HG02623 (cell line): Measurements from ENCODE around the gene SLC38A9.

Experiments
- ATAC-seq: cut with Tn5 transposase; IDR thresholded peaks from one replicate; pipeline ENCODE4 v1.9.1; 2021; ENCODE audit warnings: moderate library complexity; ENCODE audit not compliant: unreplicated experiment

SLC38A9 gene

DNA sequence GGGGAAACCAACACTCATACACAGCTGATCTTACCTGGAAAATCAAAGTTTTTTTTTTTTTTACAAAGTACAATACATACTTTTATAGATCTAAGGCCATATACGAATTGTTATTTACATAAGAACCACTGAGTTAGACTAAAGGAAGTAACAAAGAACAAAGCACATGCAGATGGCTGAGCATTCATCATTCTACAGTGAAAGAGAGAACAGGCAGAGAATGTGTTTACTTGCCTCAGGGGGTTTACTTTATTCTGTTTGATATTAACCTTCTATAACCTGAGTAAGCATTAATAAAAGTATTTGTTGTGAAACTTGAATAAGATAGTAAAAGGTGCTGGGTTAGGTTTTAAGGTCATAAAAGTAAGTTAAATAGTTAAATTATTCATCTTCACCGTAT lies 54.7 kb downstream of the SLC38A9 start:
- no peak for ATAC-seq

GRCh38 chr5:55650386-55650785 lies 61.7 kb downstream of the SLC38A9 start:
- ATAC-seq: no peak

DNA sequence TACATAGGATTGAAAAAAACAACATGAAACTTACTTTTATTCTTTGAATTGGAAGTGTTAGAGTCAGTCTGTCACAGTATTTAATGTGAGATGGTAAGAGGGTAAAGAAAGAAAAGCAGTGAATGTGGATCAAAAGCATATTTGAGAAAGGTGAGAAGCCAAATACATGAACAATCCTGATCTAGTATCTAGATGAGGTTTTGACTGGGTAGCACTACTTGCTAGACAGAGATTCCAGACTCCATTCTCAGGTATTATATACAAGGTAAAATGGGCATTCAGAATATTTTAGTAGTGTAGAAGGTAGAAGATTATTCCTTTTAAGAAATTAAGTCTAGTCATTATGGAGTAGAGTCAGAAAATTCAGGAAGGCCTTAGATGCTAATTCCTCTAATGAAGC lies 62.2 kb downstream of the SLC38A9 start:
- ATAC-seq: no peak

GRCh38 chr5:55645304-55645703 lies 66.8 kb downstream of the SLC38A9 start:
- ATAC-seq: no peak

GRCh38 chr5:55638455-55638854 lies 73.7 kb downstream of the SLC38A9 start:
- ATAC-seq: no peak

- ATAC-seq: no peak
Observed at GRCh38 chr5:55638051-55638450, 74.1 kb downstream of the SLC38A9 start.

GRCh38 chr5:55636683-55637082 lies 75.4 kb downstream of the SLC38A9 start:
- no peak for ATAC-seq

DNA sequence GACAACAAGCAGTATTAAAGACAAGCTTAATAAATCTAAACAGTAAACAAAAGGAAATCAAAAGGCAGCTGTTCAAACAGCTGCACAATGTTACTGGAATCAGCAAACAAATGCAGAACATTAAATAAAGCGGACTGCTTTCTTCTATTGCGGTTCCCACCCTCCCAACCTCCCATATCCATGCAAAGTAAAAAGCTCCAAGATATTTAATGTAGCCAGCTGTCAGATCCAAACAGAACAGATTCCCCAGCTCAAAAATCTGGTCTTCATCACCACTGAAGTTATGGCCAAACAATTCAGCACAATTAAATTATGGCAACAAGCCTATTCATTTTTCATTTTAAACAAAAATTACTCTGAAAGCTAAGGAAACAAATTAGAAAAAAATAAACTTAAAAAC lies 75.9 kb downstream of the SLC38A9 start:
- ATAC-seq: no peak

DNA sequence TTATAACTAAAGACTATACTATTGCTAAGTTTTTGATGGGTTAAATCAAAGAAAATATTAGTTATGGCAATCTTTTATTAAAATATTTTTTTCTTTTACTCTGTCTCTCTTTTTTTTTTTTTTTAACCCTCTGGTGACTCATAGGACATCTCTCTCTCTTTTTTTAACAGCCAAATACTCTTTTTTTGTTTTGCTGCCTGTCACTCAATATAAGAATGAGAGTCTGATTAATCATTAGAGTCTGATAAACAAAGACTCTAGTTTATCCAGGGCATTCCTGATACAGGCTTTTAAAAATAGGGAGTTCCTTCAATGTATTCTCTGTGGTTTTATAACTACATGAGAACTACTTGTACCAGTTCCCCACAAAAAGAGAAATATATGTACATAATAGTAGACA lies 77.3 kb downstream of the SLC38A9 start:
- no peak for ATAC-seq

- no peak for ATAC-seq
Observed at GRCh38 chr5:55634209-55634805, 77.8 kb downstream of the SLC38A9 start.

GRCh38 chr5:55633574-55634208 lies 78.4 kb downstream of the SLC38A9 start:
- ATAC-seq: no peak

- no peak for ATAC-seq
Observed at GRCh38 chr5:55629815-55630214, 82.3 kb downstream of the SLC38A9 start.

GRCh38 chr5:55626790-55627189 lies 85.3 kb downstream of the SLC38A9 start:
- ATAC-seq: no peak

DNA sequence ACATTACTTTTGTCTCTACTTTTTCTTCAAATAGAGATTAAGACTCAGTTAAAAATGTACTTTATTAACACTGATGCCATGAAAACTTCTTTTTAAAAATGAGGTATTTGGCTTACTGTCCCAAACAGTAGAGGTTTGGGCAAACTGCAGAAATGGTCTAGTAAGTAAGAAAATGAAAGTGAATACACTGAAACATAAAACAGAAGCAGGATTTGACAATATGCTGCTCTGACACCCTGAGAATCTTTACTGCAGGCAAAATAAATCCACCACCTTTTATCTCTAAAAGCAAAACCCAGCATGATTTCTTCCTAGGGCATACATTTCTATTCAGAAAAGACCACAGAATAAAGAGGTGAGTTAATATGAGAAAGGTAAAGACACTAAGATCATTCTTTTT lies 86.2 kb downstream of the SLC38A9 start:
- no peak for ATAC-seq

GRCh38 chr5:55625589-55625909 lies 86.6 kb downstream of the SLC38A9 start:
- ATAC-seq: no peak

DNA sequence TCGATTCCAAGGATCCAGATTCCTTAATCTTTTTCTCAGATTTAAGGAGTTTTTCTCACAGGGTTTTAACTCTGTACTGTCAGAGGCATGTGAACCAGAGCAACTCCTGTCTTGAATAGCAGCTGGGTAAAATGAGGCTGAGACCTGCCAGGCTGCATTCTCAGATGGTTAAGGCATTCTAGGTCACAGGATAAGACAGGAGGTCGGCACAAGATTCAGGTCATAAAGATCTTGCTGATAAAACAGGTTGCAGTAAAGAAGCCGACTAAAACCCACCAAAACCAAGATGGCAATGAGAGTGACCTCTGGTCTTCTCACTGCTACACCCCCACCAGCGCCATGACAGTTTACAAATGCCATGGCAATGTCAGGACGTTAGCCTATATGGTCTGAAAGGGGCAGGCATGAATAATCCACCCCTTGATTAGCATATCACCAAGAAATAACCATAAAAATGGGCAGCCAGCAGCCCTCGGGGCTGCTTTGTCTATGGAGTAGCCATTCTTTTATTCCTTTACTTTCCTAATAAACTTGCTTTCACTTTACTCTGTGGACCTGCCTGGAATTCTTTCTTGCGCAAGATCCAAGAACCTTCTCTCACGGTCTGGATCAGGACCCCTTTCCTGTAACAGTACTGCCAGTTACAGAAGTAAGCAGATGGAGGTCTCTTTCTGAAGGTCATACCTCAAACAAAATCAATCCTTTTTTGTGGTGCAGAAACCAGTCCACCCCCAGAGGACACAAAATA lies 87.1 kb downstream of the SLC38A9 start:
- no peak for ATAC-seq

GRCh38 chr5:55623789-55624188 lies 88.3 kb downstream of the SLC38A9 start:
- no peak for ATAC-seq

DNA sequence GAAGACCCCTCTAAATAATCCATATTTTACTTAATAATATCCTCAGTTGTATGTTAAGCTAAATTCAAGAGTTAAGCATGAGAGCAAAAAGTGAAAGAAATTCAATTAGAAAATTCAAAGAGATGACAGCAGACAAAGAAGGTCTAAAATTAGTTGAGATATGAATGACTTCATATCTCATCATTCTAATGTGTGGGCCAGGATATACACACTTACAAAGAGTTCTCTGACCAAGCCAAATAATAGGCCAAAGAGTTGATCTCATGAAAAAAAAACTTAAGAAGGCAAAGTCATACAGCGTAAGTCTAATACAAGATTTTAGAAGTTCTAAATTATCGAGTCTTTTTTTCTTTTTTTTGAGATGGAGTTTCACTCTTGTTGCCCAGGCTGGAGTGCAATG lies 89.7 kb downstream of the SLC38A9 start:
- ATAC-seq: no peak

DNA sequence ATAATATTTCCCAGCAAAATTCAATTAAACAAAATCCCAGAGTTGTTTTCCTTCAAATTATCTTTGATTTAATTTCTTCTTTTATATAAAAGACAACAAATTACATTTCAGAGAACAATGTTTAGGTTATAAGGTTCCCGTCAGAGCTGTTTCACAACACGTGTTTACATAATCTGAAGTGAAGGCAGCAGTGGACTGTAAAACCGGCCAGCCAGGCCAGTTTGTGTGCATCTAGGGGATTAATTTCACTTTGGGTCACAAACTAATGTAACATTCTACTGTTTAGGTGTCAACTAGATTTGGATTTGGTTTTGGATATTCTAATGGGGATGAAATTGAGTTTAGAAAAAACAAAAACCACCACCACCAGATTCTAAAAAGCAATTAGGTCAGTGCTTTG lies 90.9 kb downstream of the SLC38A9 start:
- no peak for ATAC-seq

DNA sequence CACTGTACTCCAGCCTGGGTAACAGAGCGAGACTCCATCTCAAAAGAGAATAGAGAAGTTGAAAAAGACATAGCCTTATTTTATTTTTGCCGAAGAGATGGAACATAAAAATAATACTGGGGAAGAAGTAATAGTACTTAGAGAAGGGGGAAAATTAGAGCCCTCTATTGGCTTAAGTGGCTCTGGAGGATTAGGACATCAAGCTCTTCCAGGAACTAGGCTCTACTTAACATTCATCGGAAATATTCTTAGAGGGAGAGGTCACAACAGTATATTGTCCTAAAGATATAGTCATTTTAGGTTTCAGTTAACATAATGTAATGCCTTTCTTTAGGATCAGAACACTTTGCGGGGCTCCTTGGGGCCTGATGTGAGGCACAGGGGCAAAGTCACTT lies 91.4 kb downstream of the SLC38A9 start:
- no peak for ATAC-seq

DNA sequence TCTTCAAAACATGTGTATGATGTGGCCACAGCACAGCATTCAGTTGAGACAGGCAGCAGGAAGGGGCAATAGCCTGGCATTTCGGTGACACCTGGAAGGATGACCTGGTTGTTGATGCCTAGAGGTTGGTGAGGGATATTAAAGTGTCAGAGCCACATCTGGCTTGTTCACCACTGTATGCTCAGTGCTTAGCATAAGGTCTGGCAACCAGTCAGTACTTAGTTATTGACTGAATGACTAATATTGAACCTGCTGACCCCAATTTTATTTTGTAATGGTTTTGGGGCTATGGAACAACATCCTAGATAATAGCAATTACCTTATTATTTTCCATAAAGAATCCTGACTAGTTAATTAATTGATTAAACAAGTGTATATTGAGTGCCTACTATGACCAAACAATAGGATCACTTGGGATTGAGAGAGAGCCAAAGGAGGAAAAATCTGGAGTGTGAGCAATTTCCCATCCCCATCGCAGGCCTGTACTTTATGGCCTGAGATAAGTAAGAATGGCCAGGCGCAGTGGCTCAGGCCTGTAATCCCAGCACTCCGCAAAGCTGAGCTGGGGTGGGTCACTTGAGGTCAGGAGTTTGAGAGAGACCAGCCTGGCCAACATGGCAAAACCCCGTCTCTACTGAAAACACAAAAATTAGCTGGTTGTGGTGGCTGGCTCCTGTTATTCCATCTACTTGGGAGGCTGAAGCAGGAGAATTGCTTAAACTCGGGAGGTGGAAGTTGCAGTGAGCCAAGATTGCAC lies 91.9 kb downstream of the SLC38A9 start:
- no peak for ATAC-seq

DNA sequence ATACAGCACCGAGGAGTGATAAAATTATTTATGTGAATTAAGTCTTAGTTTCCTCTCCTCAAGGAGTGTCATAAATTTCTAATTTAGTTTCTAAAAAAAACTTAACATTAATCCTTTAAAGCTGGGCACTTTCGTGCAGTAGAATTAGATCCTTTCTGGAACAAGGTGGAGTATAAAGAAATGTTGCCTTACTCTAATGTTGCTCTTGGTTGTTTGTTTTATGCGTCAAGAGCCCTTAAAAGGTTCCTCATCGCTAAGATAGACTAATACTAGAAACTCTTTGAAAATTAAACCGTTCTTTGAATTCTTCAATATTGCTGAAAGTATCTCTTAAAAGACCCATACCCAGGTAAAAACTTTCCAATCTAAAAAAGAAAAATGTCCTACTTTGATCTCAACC lies 93.8 kb downstream of the SLC38A9 start:
- no peak for ATAC-seq
